HL-60/S4 treated with phorbol 12-myristate 13-acetate at 8.2 ng/mL for 4 days and 3 days (cell line): ENCODE data around the gene FGGY.

ENCODE experiments used
- in situ Hi-C: fragments of 300-500 bp; cut with MboI; formaldehyde crosslinking; loops from 2 replicates; pipeline ENCODE4 v1.15.0; 2022; ENCODE audit warnings: low sequenced_read_pairs

FGGY gene

GRCh38 chr1:59775480-59775879, 478.6 kb downstream of the FGGY start:
- in situ Hi-C loops, result no loop called here

GRCh38 chr1:59776960-59777852, 480.3 kb downstream of the FGGY start:
- in situ Hi-C loops, result no loop called here

- in situ Hi-C loops, result no loop called here
Observed at GRCh38 chr1:59779949-59780348, 483.1 kb downstream of the FGGY start.

- in situ Hi-C loops, result no loop called here
Observed at GRCh38 chr1:59788825-59789224, 491.9 kb downstream of the FGGY start.

- in situ Hi-C loops, result no loop called here
Observed at GRCh38 chr1:59798600-59798999, 501.7 kb downstream of the FGGY start.

GRCh38 chr1:59803458-59804038, 506.7 kb downstream of the FGGY start:
- in situ Hi-C loops, result no loop called here

GRCh38 chr1:59804301-59804700, 507.4 kb downstream of the FGGY start:
- in situ Hi-C loops, result no loop called here

GRCh38 chr1:59805554-59805953, 508.7 kb downstream of the FGGY start:
- in situ Hi-C loops, result no loop called here
